Bladder microvascular endothelial cell (primary cell): ENCODE data around the gene TCHH. TPM values are rescaled to one million over a fixed set of nuclear protein-coding genes. Genes with fewer than 3 reads are reported as not detected.

ENCODE experiments used
- total RNA-seq: library from RNA; depleted of rRNA; stranded (reverse); fragments of >200 nt; gene quantifications from 2 replicates; pipeline ENCODE4 v1.2.3, GENCODE V29; 2014

The TCHH gene
- total RNA-seq = under 0.01 and 0.06 TPM in 2 replicates

GRCh38 chr1:152115344-152115743 is at the start of gene TCHH:
TSS of gene TCHH (minus strand) at chr1:152115444. CDS start at chr1:152114080, 1,364 bp downstream.

GRCh38 chr1:152159144-152159543 is 43.9 kb upstream of the TCHH start, which contains the start of gene RPTN:
TSS of gene RPTN (minus strand) at chr1:152159228. CDS start at chr1:152157889, 1,339 bp downstream.

DNA sequence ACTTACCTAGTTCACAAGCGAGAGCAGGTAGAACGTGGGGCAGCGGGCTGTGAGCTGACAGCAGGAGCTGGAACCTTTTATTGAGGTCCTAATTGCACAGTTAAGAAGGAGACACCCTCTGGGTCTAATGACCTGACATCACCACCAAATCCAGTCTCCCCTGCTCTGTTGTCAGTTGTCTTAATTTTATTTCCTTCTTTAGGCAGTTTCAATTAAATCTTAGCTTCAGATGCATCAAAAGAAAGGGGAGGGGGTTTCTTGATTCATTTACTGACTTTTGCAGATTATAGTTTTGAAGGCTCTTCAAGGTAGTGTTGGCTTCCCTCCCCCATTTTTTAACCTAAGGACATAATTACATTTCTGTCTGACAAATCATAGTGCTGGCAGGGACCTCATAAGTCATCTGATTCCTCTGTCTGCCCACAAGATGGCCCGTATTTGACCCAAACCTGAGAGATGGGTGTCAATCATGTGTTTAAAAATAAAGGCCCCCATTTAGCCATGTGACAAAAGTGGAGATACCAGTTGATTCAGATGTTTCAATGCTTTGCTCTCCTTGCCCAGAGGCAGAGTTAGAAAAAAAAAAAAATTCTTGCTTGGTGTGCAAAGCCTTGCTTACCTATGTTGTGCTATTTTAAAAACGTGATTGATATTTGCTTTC is 26.1 kb downstream of the TCHH start, which contains the start of gene TCHHL1:
Gene TCHHL1, minus strand, starts transcription at position 51 of the 661 bp plus-strand sequence. CDS start 921 bp downstream, outside the sequence.

Other genes starting within 250 kb of the TCHH start
- 5.4 and 5.5 TPM in 2 replicates for gene THEM4, start 205.9 kb downstream of the TCHH start, total RNA-seq
- 122 and 213 TPM in 2 replicates for gene S100A10, start 121.6 kb downstream of the TCHH start, total RNA-seq
- 16.2 and 19.0 TPM in 2 replicates for gene S100A11, start 78.4 kb downstream of the TCHH start, total RNA-seq
- gene TCHHL1, start 26.4 kb downstream of the TCHH start, total RNA-seq = not detected in 2 replicates
- gene RPTN, start 43.8 kb upstream of the TCHH start, total RNA-seq = under 0.01 TPM in 1 of 2 replicates, not detected in the other
- not detected in 2 replicates for gene HRNR, start 108.7 kb upstream of the TCHH start, total RNA-seq
- gene FLG, start 209.8 kb upstream of the TCHH start, total RNA-seq = not detected in 2 replicates
- gene FLG2, start 244.6 kb upstream of the TCHH start, total RNA-seq = not detected in 2 replicates